Hypothalamus (tissue), 51 donors: ENCODE measurements around the gene PDGFC.
A peak's percentile ranks its signal among the peaks of the same experiment; 100 is the strongest.

Experiments
- DNase-seq, 51 donors: peaks; one replicate each; lab custom pipeline; 2025; lab: John Stamatoyannopoulos, UW

The PDGFC gene

GRCh38 chr4:156975686-156976085 is 4.1 kb upstream of the PDGFC start:
- no peak for DNase-seq

- DNase-seq: no peak
Measured at GRCh38 chr4:156974264-156974663, 2.7 kb upstream of the PDGFC start.

- DNase-seq: peak in 3 of 51 donors; percentile 11 to 56 (median 23)
Measured at GRCh38 chr4:156972379-156973015, 898 bp upstream of the PDGFC start.

GRCh38 chr4:156971165-156971675 is 379 bp downstream of the PDGFC start:
- peak in 30 of 51 donors; percentile 11 to 73 (median 42) for DNase-seq

- peak in 48 of 51 donors; percentile 5 to 75 (median 41) for DNase-seq
Measured at GRCh38 chr4:156970501-156971164, 966 bp downstream of the PDGFC start.

GRCh38 chr4:156969911-156970310 is 1.7 kb downstream of the PDGFC start:
- DNase-seq: peak in 1 of 51 donors; percentile 40

- peak in 1 of 51 donors; percentile 60 for DNase-seq
Measured at GRCh38 chr4:156969101-156969500, 2.5 kb downstream of the PDGFC start.

GRCh38 chr4:156968479-156968984 is 3.1 kb downstream of the PDGFC start:
- DNase-seq: peak in 34 of 51 donors; percentile 1 to 82 (median 22)

GRCh38 chr4:156966836-156967235 is 4.8 kb downstream of the PDGFC start:
- no peak for DNase-seq

GRCh38 chr4:156963419-156963818 is 8.2 kb downstream of the PDGFC start:
- DNase-seq: no peak

GRCh38 chr4:156962528-156962974 is 9.0 kb downstream of the PDGFC start:
- no peak for DNase-seq

GRCh38 chr4:156962058-156962358 is 9.6 kb downstream of the PDGFC start:
- no peak for DNase-seq

GRCh38 chr4:156961196-156962057 is 10.2 kb downstream of the PDGFC start:
- DNase-seq: no peak

GRCh38 chr4:156959298-156959702 is 12.3 kb downstream of the PDGFC start:
- no peak for DNase-seq

- DNase-seq: no peak
Measured at GRCh38 chr4:156958276-156959074, 13.1 kb downstream of the PDGFC start.

- DNase-seq: no peak
Measured at GRCh38 chr4:156957556-156957955, 14.0 kb downstream of the PDGFC start.

GRCh38 chr4:156956826-156957368 is 14.7 kb downstream of the PDGFC start:
- no peak for DNase-seq

- DNase-seq: no peak
Measured at GRCh38 chr4:156956359-156956758, 15.2 kb downstream of the PDGFC start.

- DNase-seq: no peak
Measured at GRCh38 chr4:156954587-156954986, 17.0 kb downstream of the PDGFC start.

GRCh38 chr4:156953951-156954350 is 17.6 kb downstream of the PDGFC start:
- DNase-seq: no peak
